Neuronal stem cell (in vitro differentiated cells): Measurements from ENCODE around the gene CBFA2T3.

ENCODE experiments used
- DNase-seq: peaks from one replicate; pipeline ENCODE4 v3.0.0-alpha.2; 2013; ENCODE audit warnings: low spot score
- H2AFZ ChIP-seq: one replicate; pipeline ENCODE4 v1.6.1; 2013; ENCODE audit warnings: mild to moderate bottlenecking, low read length, inconsistent platforms
- H2AK5ac ChIP-seq: 2 replicates; pipeline ENCODE4 v1.6.1; 2013; ENCODE audit warnings: low read depth, mild to moderate bottlenecking, inconsistent platforms, low read length, moderate library complexity, mixed read lengths
- H2BK120ac ChIP-seq: 2 replicates; pipeline ENCODE4 v1.6.1; 2013; ENCODE audit warnings: low read depth, mild to moderate bottlenecking, inconsistent platforms, low read length, moderate library complexity, mixed read lengths
- H2BK12ac ChIP-seq: one replicate; pipeline ENCODE4 v1.6.1; 2013; ENCODE audit warnings: low read length, inconsistent platforms
- H2BK15ac ChIP-seq: 2 replicates; pipeline ENCODE4 v1.6.1; 2013; ENCODE audit warnings: mild to moderate bottlenecking, low read length, inconsistent platforms, mixed read lengths
- H2BK5ac ChIP-seq: one replicate; pipeline ENCODE4 v1.6.1; 2013; ENCODE audit warnings: inconsistent platforms, mild to moderate bottlenecking, low read length, moderate library complexity
- H3K14ac ChIP-seq: one replicate; pipeline ENCODE4 v1.6.1; 2013; ENCODE audit warnings: low read length, inconsistent platforms
- H3K18ac ChIP-seq: 2 replicates; pipeline ENCODE4 v1.6.1; 2013; ENCODE audit warnings: low read length, inconsistent platforms
- H3K23ac ChIP-seq: 2 replicates; pipeline ENCODE4 v1.6.1; 2013; ENCODE audit warnings: low read depth, mild to moderate bottlenecking, mixed read lengths, low read length, inconsistent platforms; ENCODE audit not compliant: poor library complexity
- H3K27ac ChIP-seq: replicated peaks from 3 replicates; pipeline ENCODE4 v1.5.1; 2013; ENCODE audit warnings: low read length, inconsistent platforms
- H3K27me3 ChIP-seq, 3 experiments: 2 replicates each; pipeline ENCODE4 v1.6.1; 2013; ENCODE audit warnings: low read length in 3 of 3, mild to moderate bottlenecking in 2 of 3, inconsistent platforms in 1 of 3, low read depth in 1 of 3, mixed read lengths in 1 of 3, moderate library complexity in 1 of 3; ENCODE audit not compliant: control insufficient read depth in 3 of 3, insufficient read depth in 3 of 3
- H3K36me3 ChIP-seq, 2 donors: replicated peaks in 1 of 2; 2 replicates each; pipeline ENCODE4 v1.6.1; 2013; ENCODE audit warnings: low read length in 2 of 2; ENCODE audit not compliant: control insufficient read depth in 2 of 2, insufficient read depth in 2 of 2
- H3K4ac ChIP-seq: 2 replicates; pipeline ENCODE4 v1.6.1; 2013; ENCODE audit warnings: inconsistent platforms, mild to moderate bottlenecking, low read length, moderate library complexity
- H3K4me1 ChIP-seq, 2 donors: 1 replicate in 1 of 2; 2 replicates in 1 of 2; pipeline ENCODE4 v1.6.1; 2013; ENCODE audit warnings: low read length in 2 of 2, low read depth in 1 of 2; ENCODE audit not compliant: control insufficient read depth in 2 of 2, insufficient read depth in 1 of 2
- H3K4me2 ChIP-seq: one replicate; pipeline ENCODE4 v1.6.1; 2013; ENCODE audit warnings: mild to moderate bottlenecking, low read length, inconsistent platforms; ENCODE audit not compliant: insufficient read depth, poor library complexity, severe bottlenecking
- H3K4me3 ChIP-seq, 2 donors: 2 replicates each; pipeline ENCODE4 v1.5.1; 2013; ENCODE audit warnings: low read length in 2 of 2, mild to moderate bottlenecking in 2 of 2, inconsistent platforms in 1 of 2, moderate library complexity in 1 of 2
- H3K79me1 ChIP-seq: one replicate; pipeline ENCODE4 v1.6.1; 2013; ENCODE audit warnings: low read depth, mild to moderate bottlenecking, inconsistent platforms, low read length, moderate library complexity
- H3K9ac ChIP-seq: one replicate; pipeline ENCODE4 v1.6.1; 2013; ENCODE audit warnings: mild to moderate bottlenecking, low read depth, low read length, inconsistent platforms; ENCODE audit not compliant: poor library complexity
- H3K9me3 ChIP-seq, 2 donors: replicated peaks in 1 of 2; 2 replicates each; pipeline versions ENCODE3 to v1.6.1; 2013; ENCODE audit warnings: low read length in 2 of 2, mild to moderate bottlenecking in 2 of 2, inconsistent platforms in 1 of 2, low read depth in 1 of 2, mixed read lengths in 1 of 2, moderate library complexity in 1 of 2; ENCODE audit not compliant: control insufficient read depth in 2 of 2, insufficient read depth in 1 of 2
- H4K8ac ChIP-seq: one replicate; pipeline ENCODE4 v1.6.1; 2013; ENCODE audit warnings: low read depth, mild to moderate bottlenecking, inconsistent platforms, low read length, moderate library complexity
- H4K91ac ChIP-seq: one replicate; pipeline ENCODE4 v1.6.1; 2013; ENCODE audit warnings: low read length, low read depth, mild to moderate bottlenecking, inconsistent platforms; ENCODE audit not compliant: poor library complexity
- WGBS, 2 donors: extraction: QIAGEN DNeasy Blood & Tissue Kit; methylation state at CpG; one replicate each; pipeline ENCODE4 v1.1.7; 2013; ENCODE audit warnings: missing lambda C conversion rate in 2 of 2, mixed read lengths in 1 of 2; ENCODE audit not compliant: insufficient read length in 2 of 2, insufficient replicate concordance in 1 of 2; ENCODE audit errors: extremely low coverage in 2 of 2; 5-methylcytosine and 5-hydroxymethylcytosine counted together

Gene CBFA2T3

GRCh38 chr16:88871730-88872416 lies 105.1 kb downstream of the CBFA2T3 start:
- H3K4me1 ChIP-seq: peaks cover 0 to 2% of the 10 kb centered on the region in 2 donors
- H3K36me3 ChIP-seq: no peaks in the 10 kb centered on the region
- no peaks in the 10 kb centered on the region for H3K9me3 ChIP-seq
- no peak overlapping the region for H3K4me3 ChIP-seq
- no peak overlapping the region for H2AFZ ChIP-seq
- WGBS, 2 donors: no CpG with 5 or more reads among the region's 21 CpGs
- no peak overlapping the region for H3K4me2 ChIP-seq
- DNase-seq: no peak
- no peak overlapping the region for H2BK12ac ChIP-seq
- H2BK15ac ChIP-seq: no peak overlapping the region
- no peak overlapping the region for H3K14ac ChIP-seq
- H4K91ac ChIP-seq: no peak overlapping the region
- H3K27ac ChIP-seq: no peak overlapping the region
- H2AK5ac ChIP-seq: peak overlapping the region; percentile 35
- H4K8ac ChIP-seq: no peak overlapping the region
- peaks cover 0 to 63% (median 0%) of the 10 kb centered on the region in 3 experiments for H3K27me3 ChIP-seq
- peaks cover 3% of the 10 kb centered on the region for H3K79me1 ChIP-seq
- H3K9ac ChIP-seq: no peak overlapping the region
- peak overlapping the region; percentile 57 for H3K18ac ChIP-seq
- peak overlapping the region; percentile 35 for H2BK5ac ChIP-seq
- H3K4ac ChIP-seq: no peak overlapping the region
- peak overlapping the region; percentile 31 for H3K23ac ChIP-seq
- H2BK120ac ChIP-seq: no peak overlapping the region

GRCh38 chr16:88871349-88871702 lies 105.7 kb downstream of the CBFA2T3 start:
- Histone ChIP-seq H3K18ac (no peak overlapping the region), H2AK5ac (no peak overlapping the region), H3K4me3 (no peak overlapping the region), H4K8ac (no peak overlapping the region), H3K79me1 (peaks cover 3% of the 10 kb centered on the region), H2BK5ac (peak overlapping the region; percentile 35), H3K9me3 (no peaks in the 10 kb centered on the region), H3K27ac (no peak overlapping the region), H3K9ac (no peak overlapping the region), H3K23ac (no peak overlapping the region), H3K4me1 (peaks cover 0 to 2% of the 10 kb centered on the region in 2 donors), H2BK120ac (no peak overlapping the region), H2BK15ac (no peak overlapping the region), H3K27me3 (peaks cover 0 to 64% (median 0%) of the 10 kb centered on the region in 3 experiments), H3K36me3 (no peaks in the 10 kb centered on the region), H3K14ac (no peak overlapping the region), H4K91ac (no peak overlapping the region), H2BK12ac (no peak overlapping the region), H3K4me2 (no peak overlapping the region), H2AFZ (no peak overlapping the region), H3K4ac (no peak overlapping the region)
- WGBS, 2 donors: no CpG with 5 or more reads among the region's 8 CpGs
- DNase-seq: no peak

GRCh38 chr16:88870608-88871348 lies 106.2 kb downstream of the CBFA2T3 start:
- no peak overlapping the region for H2BK5ac ChIP-seq
- peak overlapping the region; percentile 4 for H3K18ac ChIP-seq
- no peak overlapping the region for H2BK120ac ChIP-seq
- no peak overlapping the region for H3K27ac ChIP-seq
- peak overlapping the region; percentile 71 for H3K14ac ChIP-seq
- H2AFZ ChIP-seq: no peak overlapping the region
- H3K27me3 ChIP-seq: peaks cover 0 to 66% (median 0%) of the 10 kb centered on the region in 3 experiments
- no peak overlapping the region for H3K4ac ChIP-seq
- no peak overlapping the region for H3K4me3 ChIP-seq
- peak overlapping the region; percentile 72 for H3K9ac ChIP-seq
- no peaks in the 10 kb centered on the region for H3K36me3 ChIP-seq
- peak overlapping the region; percentile 90 for H2BK12ac ChIP-seq
- H2AK5ac ChIP-seq: peak overlapping the region; percentile 46
- H3K23ac ChIP-seq: peak overlapping the region; percentile 95
- H4K8ac ChIP-seq: no peak overlapping the region
- H3K9me3 ChIP-seq: no peaks in the 10 kb centered on the region
- H2BK15ac ChIP-seq: no peak overlapping the region
- WGBS, 2 donors: no CpG with 5 or more reads among the region's 37 CpGs
- peaks cover 0 to 2% of the 10 kb centered on the region in 2 donors for H3K4me1 ChIP-seq
- H3K79me1 ChIP-seq: peaks cover 3% of the 10 kb centered on the region
- no peak overlapping the region for H4K91ac ChIP-seq
- DNase-seq: no peak
- no peak overlapping the region for H3K4me2 ChIP-seq

- Histone ChIP-seq H2BK5ac (no peak overlapping the region), H2BK120ac (no peak overlapping the region), H2AK5ac (peak overlapping the region; percentile 93), H3K27ac (no peak overlapping the region), H3K14ac (peak overlapping the region; percentile 38), H3K9me3 (no peaks in the 10 kb centered on the region), H2BK15ac (no peak overlapping the region), H3K23ac (peak overlapping the region; percentile 25), H2AFZ (no peak overlapping the region), H4K8ac (no peak overlapping the region), H3K18ac (no peak overlapping the region), H3K4me1 (peaks cover 0 to 2% of the 10 kb centered on the region in 2 donors), H3K4me3 (no peak overlapping the region), H3K79me1 (no peaks in the 10 kb centered on the region), H3K9ac (no peak overlapping the region), H4K91ac (no peak overlapping the region), H3K4ac (no peak overlapping the region), H3K36me3 (no peaks in the 10 kb centered on the region), H3K27me3 (peaks cover 0 to 69% (median 0%) of the 10 kb centered on the region in 3 experiments), H2BK12ac (no peak overlapping the region), H3K4me2 (peak overlapping the region; percentile 2)
- no peak for DNase-seq
- WGBS, 2 donors: no CpG with 5 or more reads among the region's 9 CpGs
Measured at GRCh38 chr16:88869673-88869980, 107.4 kb downstream of the CBFA2T3 start.
